Keratinocyte (primary cell): ENCODE data around the gene DNAJC7. TPM values are rescaled to one million over a fixed set of nuclear protein-coding genes. Genes with fewer than 3 reads are reported as not detected.
A peak's percentile ranks its signal among the peaks of the same experiment; 100 is the strongest.

Experiments
- DNase-seq: peaks from one replicate; pipeline ENCODE4 v3.0.0-alpha.2; 2011; ENCODE audit warnings: low read depth, missing footprints, low spot score
- FAIRE-seq: peaks from 2 replicates; lab custom pipeline; 2011; peaks lifted over from hg19 to GRCh38; lab: Jason Lieb, UNC
- H2AFZ ChIP-seq: 2 replicates; pipeline ENCODE4 v1.6.0; 2012; ENCODE audit warnings: low read length, control low read depth, inconsistent platforms; ENCODE audit not compliant: control insufficient read depth
- H3K27ac ChIP-seq: 2 replicates; pipeline ENCODE4 v1.5.1; 2011; ENCODE audit warnings: low read length; ENCODE audit not compliant: control insufficient read depth, insufficient read depth
- H3K27me3 ChIP-seq: 3 replicates; pipeline ENCODE4 v1.6.0; 2011; ENCODE audit warnings: low read length; ENCODE audit not compliant: control insufficient read depth, insufficient read depth; ENCODE audit errors: extremely low read depth
- H3K36me3 ChIP-seq, 2 experiments: 2 replicates in 1 of 2; 3 replicates in 1 of 2; pipeline ENCODE4 v1.5.1; 2011; ENCODE audit warnings: low read length in 2 of 2, mild to moderate bottlenecking in 1 of 2; ENCODE audit not compliant: control insufficient read depth in 2 of 2, insufficient read depth in 2 of 2; ENCODE audit errors: extremely low read depth in 1 of 2
- H3K4me1 ChIP-seq: 3 replicates; pipeline ENCODE4 v1.5.1; 2011; ENCODE audit warnings: low read length; ENCODE audit not compliant: control insufficient read depth, insufficient read depth; ENCODE audit errors: extremely low read depth
- H3K4me2 ChIP-seq: 3 replicates; pipeline ENCODE4 v1.6.0; 2011; ENCODE audit warnings: low read depth, low read length; ENCODE audit not compliant: control insufficient read depth, insufficient read depth; ENCODE audit errors: extremely low read depth
- H3K4me3 ChIP-seq, 3 experiments: fragments of 200-600 bp in 1 of 3; sonication (generic) in 1 of 3; 2 replicates in 2 of 3; 3 replicates in 1 of 3; pipeline ENCODE4 v1.5.1; 2011 to 2016; ENCODE audit warnings: low read length in 3 of 3, mild to moderate bottlenecking in 3 of 3, control low read depth in 2 of 3, inconsistent platforms in 1 of 3, low read depth in 1 of 3, mixed read lengths in 1 of 3, mixed run types in 1 of 3, moderate library complexity in 1 of 3; ENCODE audit not compliant: control insufficient read depth in 2 of 3, insufficient read depth in 2 of 3; ENCODE audit errors: extremely low read depth in 1 of 3
- H3K79me2 ChIP-seq: 2 replicates; pipeline ENCODE4 v1.6.0; 2012; ENCODE audit warnings: low read length; ENCODE audit not compliant: control insufficient read depth, insufficient read depth
- H3K9ac ChIP-seq: 3 replicates; pipeline ENCODE4 v1.6.0; 2011; ENCODE audit warnings: low read length; ENCODE audit not compliant: control insufficient read depth, insufficient read depth; ENCODE audit errors: extremely low read depth
- H3K9me1 ChIP-seq: 3 replicates; pipeline ENCODE4 v1.6.0; 2011; ENCODE audit warnings: low read length; ENCODE audit not compliant: control insufficient read depth, insufficient read depth; ENCODE audit errors: extremely low read depth
- H3K9me3 ChIP-seq: 2 replicates; pipeline ENCODE4 v1.5.1; 2012; ENCODE audit warnings: low read depth, low read length; ENCODE audit not compliant: control insufficient read depth
- H4K20me1 ChIP-seq: 3 replicates; pipeline ENCODE4 v1.6.0; 2011; ENCODE audit warnings: low read length; ENCODE audit not compliant: control insufficient read depth, insufficient read depth; ENCODE audit errors: extremely low read depth
- EZH2 ChIP-seq: IDR thresholded peaks from one replicate; pipeline ENCODE4 v1.6.1; 2012; ENCODE audit warnings: inconsistent platforms, mild to moderate bottlenecking, low read length, moderate library complexity
- dilution Hi-C: fragments of 300-500 bp; cut with MboI; formaldehyde crosslinking; loops from one replicate; pipeline ENCODE4 v1.7.0; 2020; ENCODE audit warnings: low sequenced_read_pairs; ENCODE audit not compliant: extremely low pct_ligation_motif_present
- polyA plus RNA-seq, 5 experiments: library from polyadenylated mRNA; depleted of rRNA in 3 of 5; stranded (reverse) in 3 of 5; stranded (forward) in 1 of 5; unstranded in 1 of 5; fragments of >200 nt; gene quantifications; 1 replicate in 1 of 5; 2 replicates in 3 of 5; 3 replicates in 1 of 5; pipeline versions ENCODE4 v1.2.1 to v1.2.3, GENCODE V29; 2011 to 2012; ENCODE audit warnings: missing spikeins in 2 of 5, low read depth in 1 of 5, low replicate concordance in 1 of 5
- TF ChIP-seq, protein P1 (sequence below), 3 experiments: IDR thresholded peaks in 1 of 3; conservative IDR thresholded peaks in 1 of 3; optimal IDR thresholded peaks in 1 of 3; 2 replicates in 2 of 3; 3 replicates in 1 of 3; pipeline versions ENCODE3 to v1.5.1; 2011; ENCODE audit warnings: low read length in 3 of 3, mild to moderate bottlenecking in 3 of 3, moderate library complexity in 2 of 3, control low read depth in 1 of 3, inconsistent platforms in 1 of 3; ENCODE audit not compliant: insufficient read depth in 2 of 3; ENCODE audit errors: extremely low read depth in 1 of 3

DNAJC7 gene
- polyA plus RNA-seq, 1 donor (not counting 4 experiments of a cell fraction or from before 2014, with no cell fraction given), result 82.5 TPM

GRCh38 chr17:41967141-41967920 lies 49.9 kb downstream of the DNAJC7 start:
- peak overlapping the region; percentile 53 for H2AFZ ChIP-seq
- FAIRE-seq (no peak), DNase-seq (no peak)
- H3K27me3 ChIP-seq, result no peaks in the 10 kb centered on the region
- no peaks in the 10 kb centered on the region for H3K9me1 ChIP-seq
- H3K4me2 ChIP-seq, result peak overlapping the region; percentile 85
- peaks cover 15% of the 10 kb centered on the region for H3K4me1 ChIP-seq
- H3K4me3 ChIP-seq, result peak overlapping the region; percentile 79 to 96 (median 91)
- H4K20me1 ChIP-seq, result no peaks in the 10 kb centered on the region
- peaks cover 10 to 15% of the 10 kb centered on the region in 2 experiments for H3K36me3 ChIP-seq
- peak overlapping the region; percentile 74 for H3K27ac ChIP-seq
- dilution Hi-C loops, result no loop called here
- no peaks in the 10 kb centered on the region for H3K9me3 ChIP-seq
- TF ChIP-seq, protein P1, sequence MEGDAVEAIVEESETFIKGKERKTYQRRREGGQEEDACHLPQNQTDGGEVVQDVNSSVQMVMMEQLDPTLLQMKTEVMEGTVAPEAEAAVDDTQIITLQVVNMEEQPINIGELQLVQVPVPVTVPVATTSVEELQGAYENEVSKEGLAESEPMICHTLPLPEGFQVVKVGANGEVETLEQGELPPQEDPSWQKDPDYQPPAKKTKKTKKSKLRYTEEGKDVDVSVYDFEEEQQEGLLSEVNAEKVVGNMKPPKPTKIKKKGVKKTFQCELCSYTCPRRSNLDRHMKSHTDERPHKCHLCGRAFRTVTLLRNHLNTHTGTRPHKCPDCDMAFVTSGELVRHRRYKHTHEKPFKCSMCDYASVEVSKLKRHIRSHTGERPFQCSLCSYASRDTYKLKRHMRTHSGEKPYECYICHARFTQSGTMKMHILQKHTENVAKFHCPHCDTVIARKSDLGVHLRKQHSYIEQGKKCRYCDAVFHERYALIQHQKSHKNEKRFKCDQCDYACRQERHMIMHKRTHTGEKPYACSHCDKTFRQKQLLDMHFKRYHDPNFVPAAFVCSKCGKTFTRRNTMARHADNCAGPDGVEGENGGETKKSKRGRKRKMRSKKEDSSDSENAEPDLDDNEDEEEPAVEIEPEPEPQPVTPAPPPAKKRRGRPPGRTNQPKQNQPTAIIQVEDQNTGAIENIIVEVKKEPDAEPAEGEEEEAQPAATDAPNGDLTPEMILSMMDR (optimal IDR thresholded peaks at IDR 0.05 in 1 of 3, IDR thresholded peaks at IDR 0.05 in 1 of 3, conservative IDR thresholded peaks at IDR 0.05 in 1 of 3; ENCODE audit: extremely low read depth in 1 of 3, insufficient read depth in 2 of 3, low read length in 3 of 3), result no peak
- TF ChIP-seq EZH2, result no peak
- H3K9ac ChIP-seq, result peak overlapping the region; percentile 89
- peaks cover 31% of the 10 kb centered on the region for H3K79me2 ChIP-seq

- peaks cover 15% of the 10 kb centered on the region for H3K4me1 ChIP-seq
- no peaks in the 10 kb centered on the region for H4K20me1 ChIP-seq
- dilution Hi-C loops, result no loop called here
- no peaks in the 10 kb centered on the region for H3K9me3 ChIP-seq
- peak within 1 kb of the TSS; percentile 99 for H3K4me2 ChIP-seq
- peak within 1 kb of the TSS; percentile 79 to 96 (median 91) for H3K4me3 ChIP-seq
- H3K9me1 ChIP-seq, result no peaks in the 10 kb centered on the region
- peak within 1 kb of the TSS; percentile 74 for H3K27ac ChIP-seq
- H3K79me2 ChIP-seq, result peaks cover 29% of the 10 kb centered on the region
- DNase-seq (peak; percentile 30), FAIRE-seq (no peak)
- H2AFZ ChIP-seq, result peak within 1 kb of the TSS; percentile 58
- H3K27me3 ChIP-seq, result peaks cover 5% of the 10 kb centered on the region
- TF ChIP-seq, protein P1 (optimal IDR thresholded peaks at IDR 0.05 in 1 of 3, IDR thresholded peaks at IDR 0.05 in 1 of 3, conservative IDR thresholded peaks at IDR 0.05 in 1 of 3; ENCODE audit: extremely low read depth in 1 of 3, insufficient read depth in 2 of 3, low read length in 3 of 3), result no peak
- H3K9ac ChIP-seq, result peak within 1 kb of the TSS; percentile 89
- peaks cover 10 to 12% of the 10 kb centered on the region in 2 experiments for H3K36me3 ChIP-seq
Observed at GRCh38 chr17:41966463-41967140, 50.6 kb downstream of the DNAJC7 start, which contains the start of gene CNP. Gene CNP, plus strand, starts transcription at chr17:41966795. Its CDS starts 90 bp downstream, at chr17:41966885.
